Mesendoderm (in vitro differentiated cells): ENCODE data around the gene HHIPL1.
"Not testable (repeated sequence)": the region's sequence is repeated elsewhere in the genome, so short reads cannot be mapped to it uniquely, and the experiment has no call there.

ENCODE experiments used
- DNase-seq: peaks from one replicate; pipeline ENCODE4 v3.0.0; 2013
- H2AK5ac ChIP-seq: 2 replicates; pipeline ENCODE4 v1.6.1; 2013; ENCODE audit warnings: low read length, inconsistent platforms
- H2BK120ac ChIP-seq: 2 replicates; pipeline ENCODE4 v1.6.1; 2013; ENCODE audit warnings: low read depth, mild to moderate bottlenecking, low read length, moderate library complexity, mixed read lengths
- H2BK15ac ChIP-seq: replicated peaks from 2 replicates; pipeline ENCODE4 v1.6.1; 2013; ENCODE audit warnings: low read depth, mild to moderate bottlenecking, moderate library complexity
- H2BK5ac ChIP-seq: 2 replicates; pipeline ENCODE4 v1.6.1; 2013; ENCODE audit warnings: low read length, inconsistent platforms
- H3K18ac ChIP-seq: 2 replicates; pipeline ENCODE4 v1.6.1; 2013; ENCODE audit warnings: mild to moderate bottlenecking, low read length, mixed read lengths
- H3K23ac ChIP-seq: one replicate; pipeline ENCODE4 v1.6.1; 2013; ENCODE audit warnings: low read length
- H3K27ac ChIP-seq: 2 replicates; pipeline ENCODE4 v1.5.1; 2013; ENCODE audit warnings: low read depth, mild to moderate bottlenecking, inconsistent platforms, low read length, moderate library complexity
- H3K27me3 ChIP-seq: 2 replicates; pipeline ENCODE4 v1.6.1; 2013; ENCODE audit warnings: low read length, control low read depth, mild to moderate bottlenecking, inconsistent platforms; ENCODE audit not compliant: insufficient read depth, poor library complexity
- H3K36me3 ChIP-seq: 2 replicates; pipeline ENCODE4 v1.6.1; 2013; ENCODE audit warnings: low read length, inconsistent platforms; ENCODE audit not compliant: control insufficient read depth, insufficient read depth
- H3K4ac ChIP-seq: one replicate; pipeline ENCODE4 v1.6.1; 2013; ENCODE audit warnings: low read depth, mild to moderate bottlenecking, low read length, moderate library complexity
- H3K4me1 ChIP-seq: 2 replicates; pipeline ENCODE4 v1.6.1; 2013; ENCODE audit warnings: low read depth, low read length, inconsistent platforms; ENCODE audit not compliant: control insufficient read depth
- H3K4me2 ChIP-seq: 2 replicates; pipeline ENCODE4 v1.6.1; 2013; ENCODE audit warnings: low read length
- H3K4me3 ChIP-seq: 2 replicates; pipeline ENCODE4 v1.5.1; 2013; ENCODE audit warnings: mild to moderate bottlenecking, low read length
- H3K56ac ChIP-seq: one replicate; pipeline ENCODE4 v1.6.1; 2013; ENCODE audit warnings: low read length
- H3K79me1 ChIP-seq: 2 replicates; pipeline ENCODE4 v1.6.1; 2013; ENCODE audit warnings: low read length, inconsistent platforms
- H3K79me2 ChIP-seq: 2 replicates; pipeline ENCODE4 v1.6.1; 2013; ENCODE audit warnings: mild to moderate bottlenecking, low read length; ENCODE audit not compliant: control insufficient read depth, insufficient read depth
- H3K9ac ChIP-seq: 2 replicates; pipeline ENCODE4 v1.6.1; 2013; ENCODE audit warnings: low read length, inconsistent platforms
- H4K5ac ChIP-seq: one replicate; pipeline ENCODE4 v1.6.1; 2013; ENCODE audit warnings: low read length
- H4K8ac ChIP-seq: one replicate; pipeline ENCODE4 v1.6.1; 2013; ENCODE audit warnings: low read depth, mild to moderate bottlenecking, control low read depth, low read length, moderate library complexity
- WGBS: extraction: QIAGEN DNeasy Blood & Tissue Kit; methylation state at CpG from one replicate; pipeline ENCODE4 v1.1.7; 2013; ENCODE audit warnings: low lambda C conversion rate, missing lambda C conversion rate; ENCODE audit not compliant: insufficient coverage; ENCODE audit errors: extremely low coverage; 5-methylcytosine and 5-hydroxymethylcytosine counted together

The HHIPL1 gene

GRCh38 chr14:99660794-99661193 is 15.9 kb downstream of the HHIPL1 start:
- Histone ChIP-seq H2AK5ac (no peak overlapping the region), H3K18ac (no peak overlapping the region), H3K4ac (no peak overlapping the region), H3K79me1 (no peaks in the 10 kb centered on the region), H3K23ac (no peak overlapping the region), H3K36me3 (no peaks in the 10 kb centered on the region), H3K79me2 (no peaks in the 10 kb centered on the region), H3K4me3 (no peak overlapping the region), H2BK5ac (no peak overlapping the region), H2BK120ac (no peak overlapping the region), H3K27me3 (no peaks in the 10 kb centered on the region), H4K8ac (no peak overlapping the region), H3K27ac (no peak overlapping the region), H4K5ac (no peak overlapping the region), H3K4me2 (no peak overlapping the region), H3K4me1 (peaks cover 11% of the 10 kb centered on the region), H3K56ac (no peak overlapping the region), H2BK15ac (no peak overlapping the region), H3K9ac (no peak overlapping the region)
- WGBS: no CpG with 5 or more reads among the region's 4 CpGs
- peak; percentile 65 for DNase-seq

GRCh38 chr14:99661206-99661605 is 16.3 kb downstream of the HHIPL1 start:
- H3K27ac ChIP-seq, H3K4ac ChIP-seq, H3K79me1 ChIP-seq, DNase-seq, H4K8ac ChIP-seq, H3K27me3 ChIP-seq, H4K5ac ChIP-seq, H3K23ac ChIP-seq, H3K79me2 ChIP-seq, H2BK5ac ChIP-seq, H2AK5ac ChIP-seq, H3K4me3 ChIP-seq, H2BK15ac ChIP-seq, H3K36me3 ChIP-seq, H3K18ac ChIP-seq, H3K56ac ChIP-seq, H3K9ac ChIP-seq, H2BK120ac ChIP-seq, H3K4me2 ChIP-seq: not testable (repeated sequence)
- H3K4me1 ChIP-seq: peaks cover 11% of the 10 kb centered on the region

- Histone ChIP-seq H3K56ac (no peak overlapping the region), H2AK5ac (no peak overlapping the region), H3K27ac (no peak overlapping the region), H3K4me2 (no peak overlapping the region), H3K23ac (no peak overlapping the region), H3K79me1 (no peaks in the 10 kb centered on the region), H3K27me3 (no peaks in the 10 kb centered on the region), H2BK120ac (no peak overlapping the region), H3K9ac (no peak overlapping the region), H3K4me1 (peaks cover 11% of the 10 kb centered on the region), H4K5ac (no peak overlapping the region), H3K4me3 (no peak overlapping the region), H2BK15ac (no peak overlapping the region), H3K79me2 (no peaks in the 10 kb centered on the region), H4K8ac (no peak overlapping the region), H3K4ac (no peak overlapping the region), H2BK5ac (no peak overlapping the region), H3K36me3 (no peaks in the 10 kb centered on the region), H3K18ac (no peak overlapping the region)
- no CpG with 5 or more reads among the region's 10 CpGs for WGBS
- DNase-seq: no peak
These were observed 17.9 kb downstream of the HHIPL1 start for GRCh38 chr14:99662846-99663245.

GRCh38 chr14:99663386-99664057 is 18.6 kb downstream of the HHIPL1 start:
- Histone ChIP-seq H3K4me2 (no peak overlapping the region), H3K79me2 (no peaks in the 10 kb centered on the region), H3K27me3 (no peaks in the 10 kb centered on the region), H3K23ac (no peak overlapping the region), H3K36me3 (no peaks in the 10 kb centered on the region), H3K27ac (no peak overlapping the region), H3K18ac (no peak overlapping the region), H4K5ac (no peak overlapping the region), H3K79me1 (no peaks in the 10 kb centered on the region), H2BK120ac (no peak overlapping the region), H3K4me1 (peaks cover 11% of the 10 kb centered on the region), H3K9ac (no peak overlapping the region), H2AK5ac (no peak overlapping the region), H3K56ac (peak overlapping the region; percentile 15), H4K8ac (no peak overlapping the region), H3K4me3 (no peak overlapping the region), H2BK15ac (no peak overlapping the region), H3K4ac (no peak overlapping the region), H2BK5ac (no peak overlapping the region)
- WGBS: no CpG with 5 or more reads among the region's 12 CpGs
- DNase-seq: peak; percentile 54

- no peak overlapping the region for H2BK15ac ChIP-seq
- H2AK5ac ChIP-seq: no peak overlapping the region
- H3K56ac ChIP-seq: no peak overlapping the region
- no CpG with 5 or more reads among the region's 8 CpGs for WGBS
- no peak overlapping the region for H4K8ac ChIP-seq
- peak overlapping the region; percentile 29 for H3K18ac ChIP-seq
- no peak overlapping the region for H3K27ac ChIP-seq
- H4K5ac ChIP-seq: no peak overlapping the region
- no peak overlapping the region for H3K9ac ChIP-seq
- H3K23ac ChIP-seq: no peak overlapping the region
- no peaks in the 10 kb centered on the region for H3K79me1 ChIP-seq
- H3K4me3 ChIP-seq: no peak overlapping the region
- H2BK120ac ChIP-seq: no peak overlapping the region
- H3K36me3 ChIP-seq: no peaks in the 10 kb centered on the region
- no peaks in the 10 kb centered on the region for H3K27me3 ChIP-seq
- peak; percentile 88 for DNase-seq
- H2BK5ac ChIP-seq: no peak overlapping the region
- no peaks in the 10 kb centered on the region for H3K79me2 ChIP-seq
- peaks cover 11% of the 10 kb centered on the region for H3K4me1 ChIP-seq
- no peak overlapping the region for H3K4me2 ChIP-seq
- no peak overlapping the region for H3K4ac ChIP-seq
These were observed 19.4 kb downstream of the HHIPL1 start for GRCh38 chr14:99664058-99664936.
